Stimulated activated CD4-positive, alpha-beta T cell treated with anti-CD3 and anti-CD28 coated beads, Interleukin-1b, Interleukin-23, amount 100 ng/mL, for 24 hours (primary cell): ENCODE data around the gene FASTKD1.
"Not testable (repeated sequence)": the region's sequence is repeated elsewhere in the genome, so short reads cannot be mapped to it uniquely, and the experiment has no call there.

Experiments
- DNase-seq, 4 experiments: peaks; one replicate each; pipeline ENCODE4 v3.0.0-alpha.2; 2020; ENCODE audit warnings: low read depth in 4 of 4, low spot score in 1 of 4

The FASTKD1 gene, protein sequence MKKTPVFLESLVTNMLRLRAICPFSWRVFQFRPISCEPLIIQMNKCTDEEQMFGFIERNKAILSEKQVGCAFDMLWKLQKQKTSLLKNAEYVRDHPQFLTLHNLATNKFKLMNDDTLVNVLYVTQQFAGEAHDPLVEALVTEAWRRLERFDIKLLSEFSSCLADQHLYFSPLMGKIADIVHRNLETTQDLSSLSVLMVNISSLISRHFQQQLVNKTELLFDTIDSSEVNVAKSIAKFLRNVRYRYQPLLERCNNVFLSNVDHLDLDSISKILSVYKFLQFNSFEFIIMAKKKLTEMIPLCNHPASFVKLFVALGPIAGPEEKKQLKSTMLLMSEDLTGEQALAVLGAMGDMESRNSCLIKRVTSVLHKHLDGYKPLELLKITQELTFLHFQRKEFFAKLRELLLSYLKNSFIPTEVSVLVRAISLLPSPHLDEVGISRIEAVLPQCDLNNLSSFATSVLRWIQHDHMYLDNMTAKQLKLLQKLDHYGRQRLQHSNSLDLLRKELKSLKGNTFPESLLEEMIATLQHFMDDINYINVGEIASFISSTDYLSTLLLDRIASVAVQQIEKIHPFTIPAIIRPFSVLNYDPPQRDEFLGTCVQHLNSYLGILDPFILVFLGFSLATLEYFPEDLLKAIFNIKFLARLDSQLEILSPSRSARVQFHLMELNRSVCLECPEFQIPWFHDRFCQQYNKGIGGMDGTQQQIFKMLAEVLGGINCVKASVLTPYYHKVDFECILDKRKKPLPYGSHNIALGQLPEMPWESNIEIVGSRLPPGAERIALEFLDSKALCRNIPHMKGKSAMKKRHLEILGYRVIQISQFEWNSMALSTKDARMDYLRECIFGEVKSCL

DNA sequence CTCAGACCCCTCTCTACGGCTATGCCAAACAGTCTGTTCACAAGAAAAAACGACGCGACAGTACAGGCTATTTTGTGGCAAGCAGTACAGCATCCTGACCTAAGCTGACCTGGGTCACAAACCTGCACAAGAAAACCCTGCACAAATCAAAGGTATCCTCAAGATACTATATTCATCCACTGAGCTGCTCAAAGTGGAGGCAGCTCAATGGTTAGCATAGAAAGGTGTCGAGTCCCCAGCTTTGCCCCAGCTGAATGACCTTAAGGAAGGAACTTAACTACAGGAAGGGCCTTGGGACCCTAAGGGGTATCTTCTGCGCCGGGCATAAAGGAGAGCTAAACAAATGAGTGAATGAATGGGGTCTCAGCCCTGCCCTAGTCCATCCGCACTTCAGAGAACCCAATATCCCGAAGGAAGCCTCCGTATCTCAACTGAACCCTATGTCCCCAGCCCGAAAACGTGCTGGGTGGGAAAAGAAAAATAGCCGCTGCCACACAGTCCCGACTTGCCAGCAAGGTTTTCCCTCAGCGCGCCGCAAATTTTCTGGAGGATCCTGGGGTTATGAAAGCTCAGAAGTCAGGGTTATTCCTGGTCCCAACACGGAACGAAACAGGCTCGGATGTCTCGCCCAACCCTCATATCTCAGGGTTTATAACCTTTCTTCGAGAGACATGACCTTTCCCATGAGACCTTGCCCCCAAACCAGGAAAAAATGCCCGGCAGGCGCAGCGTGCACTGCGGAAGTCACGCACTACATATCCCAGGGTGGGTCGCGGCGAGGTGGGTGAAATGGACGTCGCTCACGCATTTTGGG, at the start of gene FASTKD1:
Gene FASTKD1, minus strand, starts transcription at position 706 of the 814 bp plus-strand sequence. CDS start 1,836 bp downstream, outside the sequence.
- DNase-seq, result peak; percentile 56 to 88 (median 78)

DNA sequence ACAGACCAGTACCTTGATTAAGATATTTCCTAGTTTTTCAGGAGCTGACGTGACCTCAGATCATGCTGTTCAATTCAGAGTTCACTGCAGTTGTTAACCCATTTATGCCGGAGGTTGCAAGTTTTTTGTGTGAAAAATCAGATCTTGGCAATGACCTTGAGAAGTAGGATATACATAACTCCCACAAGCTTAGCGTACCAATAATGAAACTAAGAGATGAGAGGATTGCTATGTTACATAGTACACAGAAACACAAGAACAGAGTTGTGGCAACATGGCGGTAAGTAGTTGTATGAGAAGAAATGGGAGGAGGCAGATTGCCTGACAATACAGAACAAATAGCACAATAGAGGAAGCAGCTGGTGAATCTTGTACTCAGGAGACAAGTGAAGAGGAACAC, 49.6 kb upstream of the FASTKD1 start:
- DNase-seq, result no peak

DNA sequence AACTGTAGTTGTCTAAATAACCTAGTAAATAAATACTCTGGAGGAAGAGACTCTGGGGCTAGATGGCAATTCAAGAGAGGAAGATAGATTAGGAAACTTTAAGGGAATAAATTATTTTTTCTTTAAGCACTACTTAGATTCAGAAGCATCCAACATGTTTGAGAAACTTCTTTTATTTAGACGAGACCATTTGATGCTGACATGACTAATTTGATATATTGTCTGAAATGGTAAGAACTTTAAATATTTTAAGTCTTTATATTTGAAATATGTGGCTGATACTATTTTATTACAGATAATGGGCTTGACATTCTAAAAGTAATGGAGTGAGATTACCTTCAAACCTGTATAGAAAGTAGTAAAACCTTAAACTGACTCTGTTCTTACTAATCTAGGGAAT, 46.8 kb upstream of the FASTKD1 start:
- DNase-seq, result no peak

DNA sequence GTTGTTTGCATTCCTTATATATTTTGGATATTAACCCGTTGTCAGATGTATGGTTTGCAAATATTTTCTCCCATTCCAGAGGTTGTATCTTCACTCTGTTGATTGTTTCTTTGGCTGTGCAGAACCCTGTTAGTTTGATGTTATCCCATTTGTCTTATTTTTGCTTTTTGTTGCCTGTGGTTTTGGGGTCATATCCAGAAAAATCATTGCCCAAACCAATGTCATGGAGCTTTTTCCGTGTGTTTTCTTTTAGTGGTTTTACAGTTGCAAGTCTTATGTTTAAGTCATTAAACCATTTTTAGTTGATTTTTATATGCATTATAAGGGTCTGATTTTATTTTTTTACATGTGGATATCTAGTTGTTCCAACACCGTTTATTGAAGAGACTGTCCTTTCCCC, 46.3 kb upstream of the FASTKD1 start:
- no peak for DNase-seq

DNA sequence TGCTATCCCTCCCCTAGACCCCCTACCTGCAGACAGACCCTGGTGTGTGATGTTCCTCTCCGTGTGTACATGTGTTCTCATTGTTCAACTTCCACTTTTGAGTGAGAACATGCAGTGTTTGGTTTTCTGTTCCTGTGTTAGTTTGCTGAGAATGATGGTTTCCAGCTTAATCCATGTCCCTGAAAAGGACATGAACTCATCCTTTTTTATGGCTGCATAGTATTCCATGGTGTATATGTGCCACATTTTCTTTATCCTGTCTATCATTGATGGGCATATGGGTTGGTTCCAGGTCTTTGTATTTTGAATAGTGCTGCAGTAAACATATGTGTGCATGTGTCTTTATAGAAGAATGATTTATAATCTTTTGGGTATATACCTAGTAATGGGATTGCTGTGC, 42.3 kb upstream of the FASTKD1 start:
- DNase-seq, result not testable (repeated sequence)

DNA sequence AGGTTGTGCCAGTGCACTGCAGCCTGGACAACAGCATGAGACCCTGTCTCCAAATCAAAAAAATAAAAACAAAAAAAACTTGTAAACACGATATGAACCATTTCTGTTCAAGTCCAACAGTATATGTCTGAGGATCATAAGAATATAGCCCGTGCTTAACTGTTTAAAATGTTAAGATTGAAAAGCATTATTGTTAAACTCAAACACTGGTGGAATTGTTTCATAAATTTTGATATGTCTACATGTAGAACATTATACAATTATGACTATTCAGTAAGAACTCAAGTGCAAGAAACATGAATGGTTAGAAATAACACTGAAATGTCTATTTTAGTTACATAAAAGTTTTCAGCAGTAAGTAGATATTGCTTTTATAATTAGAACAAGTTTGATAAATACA, 40.2 kb upstream of the FASTKD1 start:
- no peak for DNase-seq

DNA sequence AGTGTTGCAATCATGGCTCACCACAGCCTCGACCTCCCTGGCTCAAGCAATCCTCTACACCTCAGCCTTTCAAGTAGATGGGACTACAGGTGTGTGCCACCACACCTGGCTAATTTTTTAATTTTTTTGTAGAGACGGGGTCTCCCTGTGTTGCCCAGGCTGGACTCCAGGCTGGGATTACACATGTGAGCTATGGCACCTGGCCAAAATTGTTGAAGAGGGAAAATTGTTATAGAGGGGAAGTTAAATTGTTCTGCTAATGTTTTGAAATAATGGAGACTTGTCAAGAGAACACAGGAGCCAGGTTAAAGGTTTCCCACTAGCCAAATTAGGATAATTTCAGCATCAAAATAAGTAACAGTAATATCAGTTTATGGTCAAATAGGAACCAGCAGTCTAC, 35.6 kb upstream of the FASTKD1 start:
- no peak for DNase-seq

DNA sequence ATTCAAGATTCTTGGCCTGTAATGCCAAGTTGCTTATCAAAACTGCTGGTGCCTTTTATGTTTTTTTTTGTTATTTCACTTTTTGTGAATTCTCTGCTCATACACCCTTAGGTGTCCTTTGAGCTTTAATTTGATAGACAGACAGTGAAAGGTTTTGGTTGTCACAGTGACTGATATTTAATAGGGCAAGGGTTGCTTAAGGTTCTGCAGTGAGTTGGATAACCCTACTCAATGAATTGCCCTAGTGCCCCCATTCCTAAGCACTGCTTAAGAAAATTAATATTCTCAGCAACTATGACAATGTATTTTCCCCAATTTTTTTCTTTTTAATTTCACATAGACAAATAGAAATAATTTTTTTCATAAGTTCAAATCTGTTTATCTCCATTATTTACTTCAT, 25.9 kb upstream of the FASTKD1 start:
- DNase-seq, result no peak

DNA sequence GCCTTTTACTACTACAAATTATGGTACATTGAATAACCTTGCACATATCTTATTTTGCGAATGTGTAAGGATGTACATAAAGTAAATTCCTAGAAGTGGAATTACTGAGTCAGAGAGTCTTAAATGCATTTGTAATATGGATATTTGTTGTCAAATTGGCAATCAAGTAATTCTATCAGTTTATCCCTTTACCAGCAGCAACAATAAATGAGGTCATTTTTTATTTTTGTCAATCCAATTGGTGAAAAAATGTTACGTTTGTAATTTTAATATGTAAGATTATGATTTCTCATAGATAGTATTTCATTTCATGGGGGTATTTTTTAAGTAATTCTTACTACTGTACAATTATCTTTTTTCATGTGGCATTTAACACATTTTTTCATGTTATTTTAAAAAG, 25.3 kb upstream of the FASTKD1 start:
- no peak for DNase-seq

DNA sequence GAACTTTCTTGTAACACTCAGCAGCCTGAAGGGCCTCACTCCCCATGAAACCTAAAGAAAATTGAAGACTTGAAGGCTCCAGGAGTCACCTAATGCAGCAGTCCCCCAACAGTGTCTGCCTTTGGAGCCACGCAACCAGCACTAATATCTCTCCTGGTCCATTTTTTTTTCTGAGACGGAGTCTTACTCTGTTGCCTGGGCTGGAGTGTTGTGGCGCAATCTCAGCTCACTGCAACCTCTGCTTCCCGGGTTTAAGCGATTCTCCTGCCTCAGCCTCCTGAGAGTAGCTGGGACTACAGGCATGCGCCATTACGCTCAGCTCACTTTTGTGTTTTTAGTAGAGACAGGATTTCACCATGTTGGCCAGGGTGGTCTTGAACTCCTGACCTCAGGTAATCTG, 22.9 kb upstream of the FASTKD1 start:
- DNase-seq, result not testable (repeated sequence)

DNA sequence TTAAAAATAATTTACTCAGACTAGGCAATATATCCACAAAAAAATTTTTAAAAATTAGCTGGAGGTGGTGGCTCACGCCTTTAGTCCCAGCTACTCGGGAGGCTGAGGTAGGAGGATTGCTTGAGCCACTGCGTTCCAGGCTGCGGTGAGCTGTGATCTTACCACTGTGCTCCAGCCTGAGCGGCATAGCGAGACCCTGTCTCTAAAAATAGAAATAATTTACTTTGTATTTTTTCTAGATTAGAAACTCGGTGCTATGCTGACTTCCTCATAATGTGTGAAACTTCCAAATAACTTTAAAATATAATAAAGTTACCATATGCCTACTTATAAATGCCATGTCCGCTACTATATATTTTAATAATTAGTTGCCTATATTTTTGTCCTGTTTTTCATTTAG, 17.1 kb upstream of the FASTKD1 start:
- DNase-seq, result no peak

DNA sequence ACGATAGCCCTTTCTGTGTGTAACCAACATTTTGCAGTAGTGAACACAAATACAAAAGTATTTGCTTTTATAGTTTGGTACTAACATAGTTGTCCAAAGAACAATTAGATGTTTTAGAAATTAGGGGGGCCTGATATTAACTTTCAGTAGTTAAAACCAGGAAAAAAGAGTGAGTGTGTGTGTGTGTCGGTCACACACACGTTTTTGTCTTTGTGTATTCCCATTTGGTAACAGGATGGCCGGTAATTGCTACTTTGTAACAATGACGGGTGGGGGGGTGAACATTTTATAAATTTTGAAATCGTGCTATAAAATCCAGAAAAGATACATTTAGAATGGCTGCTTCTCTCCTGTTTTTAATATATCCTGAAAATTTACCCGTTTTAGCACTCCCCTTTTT, 12.0 kb upstream of the FASTKD1 start:
- DNase-seq, result no peak

DNA sequence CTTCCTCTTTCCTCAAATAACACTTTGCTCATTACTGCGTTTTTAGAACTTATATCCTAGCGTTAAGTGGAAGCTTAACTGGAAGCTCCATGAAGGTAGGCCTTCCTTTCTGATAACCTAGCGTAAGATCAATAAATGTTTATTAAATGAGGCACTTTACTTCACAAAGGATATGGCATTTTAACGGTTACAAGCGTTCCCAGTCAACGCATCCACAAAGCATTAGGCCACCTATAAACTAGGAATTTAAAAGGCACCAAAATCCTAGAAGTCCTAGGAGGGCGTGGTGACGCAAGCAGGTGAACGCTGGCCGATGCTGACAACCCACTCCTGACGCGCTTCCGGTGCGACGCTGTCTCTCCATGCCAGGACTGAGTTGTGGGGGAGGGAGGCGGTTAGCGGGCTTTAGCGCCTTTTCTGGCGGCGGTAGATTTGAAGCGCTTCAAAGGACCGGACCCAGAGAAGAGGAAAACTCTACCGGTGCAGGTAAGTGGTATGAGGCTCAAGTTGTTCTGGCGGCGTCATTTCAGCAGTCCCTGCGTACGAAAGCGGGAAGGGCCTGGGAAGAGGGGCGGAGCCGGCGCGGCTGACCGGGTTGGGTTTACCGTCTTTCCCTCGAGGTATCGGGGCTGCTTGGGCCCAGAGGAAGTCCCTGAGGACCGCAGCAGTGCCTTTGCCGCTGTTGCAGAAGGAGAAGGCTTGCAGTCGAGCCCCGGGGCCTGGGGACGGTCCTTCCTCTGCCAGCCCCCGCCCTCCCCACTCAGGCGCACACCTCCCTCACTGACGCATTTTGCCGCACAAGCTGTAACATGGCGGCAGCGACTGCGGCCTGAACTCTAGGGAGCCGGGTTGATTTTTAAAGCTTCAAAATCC, 10.6 kb upstream of the FASTKD1 start, which contains the start of gene PPIG:
Gene PPIG, plus strand, starts transcription at position 347 of the 873 bp plus-strand sequence. CDS start 19,691 bp downstream, outside the sequence.
- peak; percentile 70 to 79 (median 78) for DNase-seq

DNA sequence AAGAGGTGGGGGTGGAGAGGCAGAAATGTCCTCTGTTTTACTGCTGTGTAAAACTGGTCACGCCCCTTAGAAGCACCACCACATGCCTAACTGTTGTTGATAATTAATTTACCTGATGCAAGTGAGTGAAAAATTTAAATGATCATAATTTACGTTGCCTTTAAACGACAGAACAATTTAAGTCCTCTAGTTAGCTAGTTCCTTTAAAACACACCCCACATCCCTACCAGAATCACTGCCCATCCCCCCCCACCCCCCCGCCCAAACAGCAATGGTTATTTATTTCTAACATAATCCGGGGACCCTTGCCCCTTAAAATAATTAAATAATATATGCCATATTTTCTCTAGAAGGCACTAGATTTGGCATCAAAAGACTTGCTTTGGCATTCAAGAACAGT, 9.9 kb upstream of the FASTKD1 start:
- no peak for DNase-seq

DNA sequence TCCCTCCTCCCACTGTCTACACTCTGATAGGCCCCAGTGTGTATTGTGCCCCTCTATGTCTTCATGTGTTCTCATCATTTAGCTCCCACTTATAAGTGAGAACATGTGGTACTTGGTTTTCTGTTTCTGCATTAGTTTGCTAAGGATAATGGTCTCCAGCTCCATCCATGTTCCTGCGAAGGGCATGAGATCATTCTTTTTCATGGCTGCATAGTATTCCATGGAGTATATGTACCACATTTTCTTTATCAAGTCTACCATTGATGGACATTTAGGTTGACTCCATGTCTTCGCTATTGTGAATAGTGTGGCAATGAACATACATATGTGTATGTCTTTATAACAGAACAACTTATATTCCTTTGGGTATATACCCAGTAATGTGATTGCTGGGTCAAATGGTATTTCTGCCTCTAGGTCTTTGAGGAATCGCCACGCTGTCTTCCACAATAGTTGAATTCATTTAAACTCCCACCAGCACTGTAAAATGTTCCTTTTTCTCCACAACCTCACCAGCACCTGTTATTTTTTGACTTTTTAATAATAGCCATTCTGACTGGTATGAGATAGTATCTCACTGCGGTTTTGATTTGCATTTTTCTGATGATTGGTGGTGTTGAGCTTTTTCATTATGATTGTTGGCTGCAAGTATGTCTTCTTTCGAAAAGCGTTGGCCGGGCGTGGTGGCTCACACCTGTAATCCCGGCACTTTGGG, 9.0 kb upstream of the FASTKD1 start:
- DNase-seq, result not testable (repeated sequence)

DNA sequence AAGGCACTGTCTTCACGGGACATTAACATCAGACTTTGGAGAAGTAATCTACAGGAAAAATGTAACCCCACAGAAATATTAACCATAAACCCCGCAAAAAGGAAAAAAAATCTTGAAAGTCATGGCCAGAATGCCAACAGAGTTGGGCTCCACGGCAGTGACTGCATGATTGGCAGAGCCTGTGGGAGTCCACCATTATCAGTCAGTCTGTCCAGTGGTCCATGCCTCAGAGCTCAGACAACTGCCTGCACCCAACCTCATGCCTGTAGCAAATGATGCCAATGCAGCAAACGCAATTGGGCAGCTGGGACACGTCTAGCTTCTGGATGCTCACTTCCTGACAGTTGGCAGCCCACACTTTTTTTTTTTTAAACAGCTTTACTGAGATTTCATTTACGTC, 5.4 kb upstream of the FASTKD1 start:
- DNase-seq, result no peak

DNA sequence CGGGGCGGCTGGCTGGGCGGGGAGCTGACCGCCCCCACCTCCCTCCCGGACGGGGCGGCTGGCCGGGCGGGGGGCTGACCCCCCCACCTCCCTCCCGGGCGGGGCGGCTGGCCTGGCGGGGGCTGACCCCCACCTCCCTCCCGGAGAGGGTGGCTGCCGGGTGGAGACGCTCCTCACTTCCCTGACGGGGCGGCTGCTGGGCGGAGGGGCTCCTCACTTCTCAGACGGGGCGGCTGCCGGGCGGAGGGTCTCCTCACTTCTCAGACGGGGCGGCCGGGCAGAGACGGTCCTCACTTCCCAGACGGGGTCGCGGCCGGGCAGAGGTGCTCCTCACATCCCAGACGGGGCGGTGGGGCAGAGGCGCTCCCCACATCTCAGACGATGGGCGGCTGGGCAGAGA, 1.6 kb upstream of the FASTKD1 start:
- DNase-seq, result not testable (repeated sequence)

DNA sequence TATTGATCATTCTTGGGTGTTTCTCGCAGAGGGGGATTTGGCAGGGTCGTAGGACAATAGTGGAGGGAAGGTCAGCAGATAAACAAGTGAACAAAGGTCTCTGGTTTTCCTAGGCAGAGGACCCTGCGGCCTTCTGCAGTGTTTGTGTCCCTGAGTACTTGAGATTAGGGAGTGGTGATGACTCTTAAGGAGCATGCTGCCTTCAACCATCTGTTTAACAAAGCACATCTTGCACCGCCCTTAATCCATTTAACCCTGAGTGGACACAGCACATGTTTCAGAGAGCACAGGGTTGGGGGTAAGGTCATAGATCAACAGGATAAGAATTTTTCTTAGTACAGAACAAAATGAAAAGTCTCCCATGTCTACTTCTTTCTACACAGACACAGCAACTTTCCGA, 874 bp upstream of the FASTKD1 start:
- DNase-seq, result not testable (repeated sequence)

DNA sequence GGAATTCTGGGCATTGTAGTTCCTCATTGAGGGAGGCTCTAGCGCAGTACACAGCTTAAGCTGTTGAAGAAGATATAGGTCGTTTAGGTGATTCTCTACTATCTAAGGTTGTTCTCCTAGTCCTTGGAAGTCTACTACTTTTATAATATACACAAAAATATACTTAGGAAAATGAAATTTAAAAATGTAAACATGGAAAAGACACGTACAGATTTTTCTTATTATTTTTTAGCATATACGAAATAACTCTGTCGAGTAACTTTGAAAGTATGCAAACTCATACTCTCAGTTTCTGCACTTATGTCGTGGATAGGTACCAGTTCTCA, 272 bp upstream of the FASTKD1 start:
- no peak for DNase-seq

DNA sequence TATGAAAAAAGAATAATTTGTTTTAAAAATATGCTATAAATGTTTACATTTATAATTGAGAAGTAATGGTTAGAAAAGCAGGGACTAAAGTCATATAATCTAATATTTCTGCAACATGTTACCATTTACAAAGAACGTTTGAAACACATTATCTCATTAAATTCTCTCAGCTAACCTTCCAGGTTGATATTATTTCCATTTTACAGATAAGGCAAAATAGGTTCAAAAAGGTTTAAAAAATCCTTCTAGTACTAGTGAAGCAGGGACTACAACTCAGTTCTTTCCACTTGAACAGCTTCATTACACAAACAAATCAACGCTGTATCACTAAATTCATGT, 875 bp downstream of the FASTKD1 start:
- DNase-seq, result no peak
